ENCODE results near the gene KDM4B.

KDM4B gene

DNA sequence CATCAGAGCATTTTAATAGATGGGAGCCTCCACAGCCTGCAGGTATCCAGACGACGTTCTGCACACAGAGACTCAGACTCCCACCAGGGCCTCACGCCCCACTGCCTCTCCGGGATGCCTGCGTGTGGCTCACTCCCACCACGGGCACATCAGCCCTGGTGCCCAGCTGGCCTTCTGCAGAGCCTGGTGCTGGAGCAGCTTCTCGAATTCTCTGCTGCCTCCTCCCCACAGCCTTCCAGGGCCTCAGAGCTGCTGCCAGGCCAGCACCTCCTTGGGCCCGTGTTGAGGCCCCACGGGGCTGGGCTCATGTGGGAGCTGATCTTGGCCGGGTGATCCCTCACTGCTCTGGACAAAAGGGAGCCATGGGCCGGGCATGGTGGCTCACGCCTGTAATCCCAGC lies 90.9 kb downstream of the KDM4B start:
- Histone ChIP-seq H3K27ac (no peak overlapping the region), H3K27me3 (replicated peaks) (no peaks in the 10 kb centered on the region), H3K4me3 (ENCODE audit: low read depth, low read length) (no peak overlapping the region), H3K36me3 (replicated peaks) (peaks cover 15% of the 10 kb centered on the region)
- in situ Hi-C loops (cut with HindIII; ENCODE audit: low pct_ligation_motif_present, low sequenced_read_pairs) = no loop called here
- DNase-seq = no peak
- TF ChIP-seq, protein P1, sequence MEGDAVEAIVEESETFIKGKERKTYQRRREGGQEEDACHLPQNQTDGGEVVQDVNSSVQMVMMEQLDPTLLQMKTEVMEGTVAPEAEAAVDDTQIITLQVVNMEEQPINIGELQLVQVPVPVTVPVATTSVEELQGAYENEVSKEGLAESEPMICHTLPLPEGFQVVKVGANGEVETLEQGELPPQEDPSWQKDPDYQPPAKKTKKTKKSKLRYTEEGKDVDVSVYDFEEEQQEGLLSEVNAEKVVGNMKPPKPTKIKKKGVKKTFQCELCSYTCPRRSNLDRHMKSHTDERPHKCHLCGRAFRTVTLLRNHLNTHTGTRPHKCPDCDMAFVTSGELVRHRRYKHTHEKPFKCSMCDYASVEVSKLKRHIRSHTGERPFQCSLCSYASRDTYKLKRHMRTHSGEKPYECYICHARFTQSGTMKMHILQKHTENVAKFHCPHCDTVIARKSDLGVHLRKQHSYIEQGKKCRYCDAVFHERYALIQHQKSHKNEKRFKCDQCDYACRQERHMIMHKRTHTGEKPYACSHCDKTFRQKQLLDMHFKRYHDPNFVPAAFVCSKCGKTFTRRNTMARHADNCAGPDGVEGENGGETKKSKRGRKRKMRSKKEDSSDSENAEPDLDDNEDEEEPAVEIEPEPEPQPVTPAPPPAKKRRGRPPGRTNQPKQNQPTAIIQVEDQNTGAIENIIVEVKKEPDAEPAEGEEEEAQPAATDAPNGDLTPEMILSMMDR (IDR thresholded peaks at IDR 0.05; ENCODE audit: low read depth, low read length, missing control alignments) = no peak

DNA sequence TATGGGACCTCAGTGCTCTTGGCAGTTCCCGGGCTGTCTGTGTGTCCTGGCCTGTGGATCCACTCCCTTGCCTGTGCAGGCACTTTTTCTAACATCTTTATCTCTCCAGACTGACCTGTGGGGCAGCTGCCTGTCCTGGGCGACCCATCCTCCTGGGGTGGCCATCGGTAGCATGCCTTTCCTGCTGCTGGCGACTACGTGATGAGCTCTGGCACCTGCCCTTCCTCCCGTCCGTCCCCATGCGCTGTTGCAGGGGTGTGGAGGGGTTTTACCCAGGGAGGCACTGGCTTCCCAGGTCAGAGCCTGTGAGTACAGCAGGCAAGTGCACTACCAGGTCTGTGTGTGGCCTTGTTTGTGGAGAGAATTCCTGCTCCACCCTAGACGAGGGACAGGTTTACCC lies 93.3 kb downstream of the KDM4B start:
- Histone ChIP-seq H3K27me3 (replicated peaks) (no peaks in the 10 kb centered on the region), H3K27ac (no peak overlapping the region), H3K4me3 (ENCODE audit: low read depth, low read length) (no peak overlapping the region), H3K36me3 (replicated peaks) (peaks cover 13% of the 10 kb centered on the region)
- TF ChIP-seq, protein P1 (IDR thresholded peaks at IDR 0.05; ENCODE audit: low read depth, low read length, missing control alignments) = no peak
- in situ Hi-C loops (cut with HindIII; ENCODE audit: low pct_ligation_motif_present, low sequenced_read_pairs) = no loop called here
- no peak for DNase-seq

DNA sequence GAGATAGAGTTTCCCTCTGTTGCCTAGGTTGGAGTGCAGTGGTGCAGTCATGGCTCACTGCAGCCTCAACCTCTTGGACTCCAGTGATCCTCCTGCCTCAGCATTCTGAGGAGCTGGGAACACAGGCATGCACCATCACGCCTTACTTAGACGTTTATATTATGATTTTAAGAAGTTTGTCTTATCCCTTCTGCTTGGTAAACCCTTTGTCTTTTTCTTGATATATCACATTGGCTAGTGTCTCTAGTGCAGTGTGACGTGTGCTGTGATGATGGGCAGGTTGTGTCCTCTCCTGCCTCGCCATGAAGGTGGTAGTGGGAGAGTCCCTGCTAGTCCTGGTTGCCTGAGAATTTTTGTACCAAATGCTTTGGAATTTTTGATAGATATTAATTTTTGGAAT lies 93.9 kb downstream of the KDM4B start:
- Histone ChIP-seq H3K27me3 (replicated peaks) (no peaks in the 10 kb centered on the region), H3K4me3 (ENCODE audit: low read depth, low read length) (no peak overlapping the region), H3K27ac (no peak overlapping the region), H3K36me3 (replicated peaks) (peaks cover 7% of the 10 kb centered on the region)
- DNase-seq = no peak
- in situ Hi-C loops (cut with HindIII; ENCODE audit: low pct_ligation_motif_present, low sequenced_read_pairs) = no loop called here
- TF ChIP-seq, protein P1 (IDR thresholded peaks at IDR 0.05; ENCODE audit: low read depth, low read length, missing control alignments) = no peak

DNA sequence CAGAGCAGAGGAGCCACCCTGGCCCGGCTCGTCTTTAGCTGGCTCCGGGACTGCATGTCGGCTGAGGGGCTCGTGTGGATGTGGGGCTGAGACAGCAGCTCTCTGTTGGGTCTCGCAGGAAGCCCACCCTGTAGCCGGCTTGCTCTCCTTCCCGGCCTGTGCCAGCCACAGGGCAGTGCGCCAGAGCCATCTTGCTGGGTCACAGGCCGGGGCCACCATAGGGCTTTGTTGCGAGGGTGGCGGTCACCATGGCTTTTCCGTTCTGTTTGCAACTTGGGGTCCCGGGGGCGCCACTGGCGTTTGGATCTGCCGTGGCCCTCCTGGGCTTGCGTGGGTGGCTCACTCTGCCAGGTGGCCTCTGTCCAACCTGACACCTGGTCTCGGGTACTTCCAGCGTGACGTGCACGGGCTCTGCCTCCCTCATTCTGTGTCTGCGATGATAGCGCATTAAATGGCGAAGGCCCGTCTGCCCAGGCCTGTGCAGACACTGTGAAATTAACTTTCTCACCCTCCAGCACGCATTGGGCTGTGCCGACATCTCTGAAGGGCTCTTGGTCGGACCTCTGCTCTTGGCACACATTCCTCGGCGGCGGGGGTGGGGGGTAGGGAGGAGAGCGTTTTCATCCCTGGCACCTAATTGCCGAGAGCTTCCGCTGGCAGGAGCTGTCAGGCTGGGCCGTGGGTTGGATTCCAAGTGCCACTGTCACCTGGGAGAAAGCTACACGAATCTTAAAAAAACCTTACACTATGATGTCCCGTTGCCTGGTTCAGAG lies 95.1 kb downstream of the KDM4B start:
- peaks cover 4% of the 10 kb centered on the region for H3K36me3 ChIP-seq (replicated peaks)
- TF ChIP-seq, protein P1 (IDR thresholded peaks at IDR 0.05; ENCODE audit: low read depth, low read length, missing control alignments) = no peak
- no peaks in the 10 kb centered on the region for H3K27me3 ChIP-seq (replicated peaks)
- in situ Hi-C loops (cut with HindIII; ENCODE audit: low pct_ligation_motif_present, low sequenced_read_pairs) = no loop called here
- no peak overlapping the region for H3K4me3 ChIP-seq (ENCODE audit: low read depth, low read length)
- no peak overlapping the region for H3K27ac ChIP-seq
- DNase-seq = no peak

DNA sequence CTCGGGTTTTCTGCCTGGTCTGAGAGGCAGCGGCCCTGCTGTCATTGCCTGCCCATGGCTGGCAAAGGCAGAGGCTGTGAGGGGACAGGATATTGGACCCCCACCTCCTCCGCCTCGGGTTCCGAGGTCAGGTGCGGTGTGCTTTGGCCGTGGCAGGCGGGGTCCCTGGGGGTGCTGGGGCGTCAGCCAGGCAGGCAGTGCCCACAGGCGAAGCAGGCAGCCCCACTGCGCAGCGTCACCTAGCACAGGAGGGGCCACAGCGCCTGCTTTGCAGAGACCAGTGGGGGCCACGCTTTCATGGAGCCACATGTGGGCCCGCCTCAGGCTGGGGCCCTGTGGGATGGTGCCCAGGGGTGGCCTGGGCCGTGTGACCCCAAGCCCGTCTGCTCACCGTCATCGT lies 96.0 kb downstream of the KDM4B start:
- Histone ChIP-seq H3K4me3 (ENCODE audit: low read depth, low read length) (no peak overlapping the region), H3K27ac (no peak overlapping the region), H3K36me3 (replicated peaks) (peaks cover 4% of the 10 kb centered on the region), H3K27me3 (replicated peaks) (no peaks in the 10 kb centered on the region)
- in situ Hi-C loops (cut with HindIII; ENCODE audit: low pct_ligation_motif_present, low sequenced_read_pairs) = no loop called here
- DNase-seq = no peak
- TF ChIP-seq, protein P1 (IDR thresholded peaks at IDR 0.05; ENCODE audit: low read depth, low read length, missing control alignments) = no peak

DNA sequence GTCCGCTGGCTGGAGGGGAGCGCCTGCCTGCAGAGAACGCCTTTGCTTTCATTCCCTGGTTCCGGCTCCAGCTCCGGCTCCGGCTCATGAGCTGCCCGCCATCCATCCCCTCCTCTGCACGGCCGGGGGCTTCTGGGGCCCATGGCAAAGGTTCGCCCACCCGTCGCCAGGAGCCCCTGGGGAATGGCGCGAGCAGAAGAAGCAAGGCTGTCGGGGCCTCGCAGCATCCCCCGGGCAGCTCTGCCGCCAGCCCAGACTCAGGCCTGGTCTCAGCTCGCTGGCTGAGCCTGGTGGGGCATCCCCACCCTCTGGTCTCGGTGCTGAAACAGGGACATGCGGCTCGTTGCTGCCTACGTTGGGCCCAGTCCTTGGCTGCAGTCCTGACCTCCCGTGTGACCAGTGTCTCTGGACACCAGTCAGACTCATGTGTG lies 96.8 kb downstream of the KDM4B start:
- Histone ChIP-seq H3K4me3 (ENCODE audit: low read depth, low read length) (no peak overlapping the region), H3K36me3 (replicated peaks) (peaks cover 4% of the 10 kb centered on the region), H3K27ac (no peak overlapping the region), H3K27me3 (replicated peaks) (no peaks in the 10 kb centered on the region)
- no peak for DNase-seq
- in situ Hi-C loops (cut with HindIII; ENCODE audit: low pct_ligation_motif_present, low sequenced_read_pairs) = no loop called here
- TF ChIP-seq, protein P1 (IDR thresholded peaks at IDR 0.05; ENCODE audit: low read depth, low read length, missing control alignments) = no peak

All from brain microvascular endothelial cell (primary cell).